Prostate gland (tissue), 2 donors: ENCODE data around the gene CDC42.

ENCODE experiments used
- POLR2A ChIP-seq: fragments of 450-650 bp; IDR thresholded peaks from one replicate; pipeline ENCODE4 v1.6.1; 2016; ENCODE audit warnings: antibody characterized with exemption, mild to moderate bottlenecking
- TF ChIP-seq, protein P1 (sequence below), 4 experiments: fragments of 200-600 bp in 2 of 4; fragments of 450-650 bp in 2 of 4; sonication (generic) in 2 of 4; IDR thresholded peaks; 1 replicate in 3 of 4; 2 replicates in 1 of 4; pipeline ENCODE4 v1.5.1; 2016 to 2019; ENCODE audit warnings: antibody characterized with exemption in 4 of 4, mild to moderate bottlenecking in 2 of 4, moderate library complexity in 2 of 4

GRCh38 chr1:22133247-22133930, 80.9 kb downstream of the CDC42 start:
- TF ChIP-seq, protein P1, sequence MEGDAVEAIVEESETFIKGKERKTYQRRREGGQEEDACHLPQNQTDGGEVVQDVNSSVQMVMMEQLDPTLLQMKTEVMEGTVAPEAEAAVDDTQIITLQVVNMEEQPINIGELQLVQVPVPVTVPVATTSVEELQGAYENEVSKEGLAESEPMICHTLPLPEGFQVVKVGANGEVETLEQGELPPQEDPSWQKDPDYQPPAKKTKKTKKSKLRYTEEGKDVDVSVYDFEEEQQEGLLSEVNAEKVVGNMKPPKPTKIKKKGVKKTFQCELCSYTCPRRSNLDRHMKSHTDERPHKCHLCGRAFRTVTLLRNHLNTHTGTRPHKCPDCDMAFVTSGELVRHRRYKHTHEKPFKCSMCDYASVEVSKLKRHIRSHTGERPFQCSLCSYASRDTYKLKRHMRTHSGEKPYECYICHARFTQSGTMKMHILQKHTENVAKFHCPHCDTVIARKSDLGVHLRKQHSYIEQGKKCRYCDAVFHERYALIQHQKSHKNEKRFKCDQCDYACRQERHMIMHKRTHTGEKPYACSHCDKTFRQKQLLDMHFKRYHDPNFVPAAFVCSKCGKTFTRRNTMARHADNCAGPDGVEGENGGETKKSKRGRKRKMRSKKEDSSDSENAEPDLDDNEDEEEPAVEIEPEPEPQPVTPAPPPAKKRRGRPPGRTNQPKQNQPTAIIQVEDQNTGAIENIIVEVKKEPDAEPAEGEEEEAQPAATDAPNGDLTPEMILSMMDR (IDR thresholded peaks at IDR 0.05), result no peak
- TF ChIP-seq POLR2A, result no peak
